B cell (primary cell): ENCODE data around the gene ELMO3. TPM values are rescaled to one million over a fixed set of nuclear protein-coding genes. Genes with fewer than 3 reads are reported as not detected.
A peak's percentile ranks its signal among the peaks of the same experiment; 100 is the strongest.

ENCODE experiments used
- ATAC-seq: fragments of 200-7000 bp; cut with Tn5 transposase; one replicate; pipeline ENCODE4 v1.10.0; 2021; ENCODE audit warnings: low read depth, mild to moderate bottlenecking, moderate number of reproducible peaks, moderate library complexity
- CTCF ChIA-PET: fragments of 350-600 bp; sonication (Branson Sonifier 250); formaldehyde crosslinking; loops from one replicate; lab custom pipeline; 2021; ENCODE audit warnings: antibody characterized with exemption, inconsistent platforms; lab: Charles Lee
- POLR2A ChIA-PET: fragments of 350-600 bp; sonication (Branson Sonifier 250); formaldehyde crosslinking; loops from one replicate; lab custom pipeline; 2021; ENCODE audit warnings: antibody characterized with exemption; lab: Charles Lee
- DNase-seq: peaks from one replicate; pipeline ENCODE4 v3.0.0; 2013
- H2AFZ ChIP-seq: 2 replicates; pipeline ENCODE4 v1.6.1; 2012; ENCODE audit warnings: mild to moderate bottlenecking, low read depth, low read length; ENCODE audit not compliant: insufficient read depth, poor library complexity, severe bottlenecking
- H3K27ac ChIP-seq, 2 donors: 1 replicate in 1 of 2; 2 replicates in 1 of 2; pipeline ENCODE4 v1.5.1; 2012 to 2013; ENCODE audit warnings: low read length in 2 of 2, mild to moderate bottlenecking in 2 of 2, moderate library complexity in 1 of 2
- H3K27me3 ChIP-seq, 4 experiments: fragments of 200-600 bp in 1 of 4; sonication (generic) in 1 of 4; replicated peaks in 1 of 4; 1 replicate in 2 of 4; 2 replicates in 2 of 4; pipeline versions ENCODE4 v1.6.1 to v1.7.0; 2013 to 2016; ENCODE audit warnings: low read length in 3 of 4, mild to moderate bottlenecking in 2 of 4, mixed read lengths in 1 of 4, moderate library complexity in 1 of 4; ENCODE audit not compliant: insufficient read depth in 4 of 4, control insufficient read depth in 3 of 4; ENCODE audit errors: control extremely low read depth in 1 of 4
- H3K36me3 ChIP-seq, 2 experiments: replicated peaks in 1 of 2; 1 replicate in 1 of 2; 2 replicates in 1 of 2; pipeline versions ENCODE4 v1.6.1 to v1.7.1; 2013; ENCODE audit warnings: low read length in 1 of 2; ENCODE audit not compliant: insufficient read depth in 2 of 2, control insufficient read depth in 1 of 2; ENCODE audit errors: control extremely low read depth in 1 of 2, extremely low read depth in 1 of 2
- H3K4me1 ChIP-seq, 2 donors: fragments of 200-600 bp in 1 of 2; sonication (generic) in 1 of 2; 1 replicate in 1 of 2; 2 replicates in 1 of 2; pipeline versions ENCODE4 v1.5.1 to v1.6.1; 2013 to 2017; ENCODE audit warnings: low read length in 2 of 2; ENCODE audit not compliant: control insufficient read depth in 2 of 2, insufficient read depth in 2 of 2
- H3K4me2 ChIP-seq: replicated peaks from 2 replicates; pipeline ENCODE3; 2012; ENCODE audit warnings: mild to moderate bottlenecking, low read depth, low read length; ENCODE audit not compliant: poor library complexity, severe bottlenecking
- H3K4me3 ChIP-seq, 5 experiments: fragments of 200-600 bp in 1 of 5; sonication (generic) in 1 of 5; 1 replicate in 3 of 5; 2 replicates in 2 of 5; pipeline versions ENCODE4 v1.5.1 to v1.7.0; 2011 to 2016; ENCODE audit warnings: low read length in 4 of 5, mild to moderate bottlenecking in 4 of 5, low read depth in 2 of 5, control low read depth in 1 of 5, moderate library complexity in 1 of 5; ENCODE audit not compliant: insufficient read depth in 1 of 5; ENCODE audit errors: control extremely low read depth in 1 of 5, extremely low read depth in 1 of 5
- H3K79me2 ChIP-seq: fragments of 200-600 bp; sonication (generic); one replicate; pipeline ENCODE4 v1.6.0; 2016; ENCODE audit warnings: low read length; ENCODE audit not compliant: control insufficient read depth, insufficient read depth
- H3K9ac ChIP-seq: fragments of 200-600 bp; sonication (generic); 2 replicates; pipeline ENCODE4 v1.6.1; 2017; ENCODE audit warnings: mild to moderate bottlenecking, low read length, moderate library complexity
- H3K9me3 ChIP-seq, 3 donors: one replicate each; pipeline versions ENCODE4 v1.6.1 to v1.7.1; 2013; ENCODE audit warnings: low read length in 2 of 3; ENCODE audit not compliant: control insufficient read depth in 2 of 3, insufficient read depth in 1 of 3; ENCODE audit errors: control extremely low read depth in 1 of 3
- H4K20me1 ChIP-seq: 2 replicates; pipeline ENCODE4 v1.6.0; 2012; ENCODE audit warnings: mild to moderate bottlenecking, low read length; ENCODE audit not compliant: insufficient read depth, control insufficient read depth, poor library complexity, severe bottlenecking
- H3K27ac Mint-ChIP-seq: one replicate; pipeline ENCODE4 v1.8.0; 2021; ENCODE audit warnings: mixed read lengths
- H3K27me3 Mint-ChIP-seq: one replicate; pipeline ENCODE4 v1.8.0; 2021; ENCODE audit warnings: mixed read lengths
- H3K4me1 Mint-ChIP-seq: one replicate; pipeline ENCODE4 v1.8.0; 2021; ENCODE audit warnings: mixed read lengths
- H3K4me3 Mint-ChIP-seq: one replicate; pipeline ENCODE4 v1.8.0; 2021; ENCODE audit warnings: mixed read lengths
- H3K9me3 Mint-ChIP-seq: one replicate; pipeline ENCODE4 v1.8.0; 2022; ENCODE audit warnings: mixed read lengths; ENCODE audit not compliant: insufficient read depth
- CTCF ChIP-seq: fragments of 200-600 bp; IDR thresholded peaks from one replicate; pipeline ENCODE4 v1.8.0; 2022; ENCODE audit warnings: antibody characterized with exemption, mild to moderate bottlenecking
- EZH2 ChIP-seq: IDR thresholded peaks from 2 replicates; pipeline ENCODE4 v1.6.1; 2012; ENCODE audit warnings: borderline replicate concordance, low read depth, mild to moderate bottlenecking, moderate library complexity, low read length; ENCODE audit not compliant: insufficient read depth, poor library complexity, severe bottlenecking
- WGBS: methylation state at CpG from one replicate; pipeline ENCODE4 v1.1.5; 2013; ENCODE audit warnings: missing lambda C conversion rate; ENCODE audit not compliant: insufficient coverage; 5-methylcytosine and 5-hydroxymethylcytosine counted together
- intact Hi-C: fragments of 100-400 bp; cut with micrococcal nuclease; formaldehyde crosslinking; loops from one replicate; pipeline ENCODE4 v1.10.0; 2022
- polyA plus RNA-seq: library from polyadenylated mRNA; depleted of rRNA; stranded (reverse); fragments of >200 nt; gene quantifications from 2 replicates; pipeline ENCODE4 v1.2.3, GENCODE V29; 2012
- total RNA-seq, 2 donors: library from RNA; stranded (reverse); fragments of 120-200 nt in 1 of 2; gene quantifications; 1 replicate in 1 of 2; 2 replicates in 1 of 2; pipeline versions ENCODE4 v1.2.3 to v1.2.4, GENCODE V29; 2013 to 2022

The ELMO3 gene
- total and polyA plus RNA-seq, 2 donors (not counting 1 experiment from before 2014, with no cell fraction given): 9.1 to 9.6 TPM

GRCh38 chr16:67151431-67152097 is 47.4 kb upstream of the ELMO3 start:
- peaks cover 29% of the 10 kb centered on the region for H4K20me1 ChIP-seq
- WGBS: 75% methylated on average over 7 of the region's 8 CpGs
- no peak overlapping the region for H3K4me3 ChIP-seq
- Mint-ChIP-seq H3K4me1 (peaks cover 29% of the 10 kb centered on the region), H3K27me3 (peaks cover 20% of the 10 kb centered on the region), H3K4me3 (peak overlapping the region; percentile 73), H3K9me3 (no peaks in the 10 kb centered on the region), H3K27ac (no peak overlapping the region)
- peaks cover 0 to 36% (median 10%) of the 10 kb centered on the region in 4 experiments for H3K27me3 ChIP-seq
- ChIA-PET POLR2A (no interaction called here), CTCF (interaction anchor here (0.8 to 1.5 kb wide), 5 partner anchors 18 to 193 kb away, joined by 3 to 4 read pairs (median 4); partner anchors contain the start of genes CBFB and NOL3)
- no peak overlapping the region for H3K9ac ChIP-seq
- H2AFZ ChIP-seq: no peak overlapping the region
- TF ChIP-seq CTCF (no peak), EZH2 (no peak)
- H3K36me3 ChIP-seq: peaks cover 0 to 19% of the 10 kb centered on the region in 2 experiments
- DNase-seq: no peak
- ATAC-seq: no peak
- H3K79me2 ChIP-seq: no peaks in the 10 kb centered on the region
- H3K9me3 ChIP-seq: peaks cover 0 to 22% (median 0%) of the 10 kb centered on the region in 3 donors
- intact Hi-C loops: loop anchor here (1.0 kb wide), 1 partner anchor 169 kb away; no protein-coding TSS in a partner anchor
- no peak overlapping the region for H3K4me2 ChIP-seq
- H3K4me1 ChIP-seq: peaks cover 21 to 26% of the 10 kb centered on the region in 2 donors
- no peak overlapping the region for H3K27ac ChIP-seq
